Neutrophil (primary cell): ENCODE results near the gene CHST12.

ENCODE experiments used
- H3K27ac ChIP-seq: fragments of 200-600 bp; sonication (generic); 2 replicates; pipeline ENCODE4 v1.5.1; 2016; ENCODE audit warnings: mild to moderate bottlenecking, moderate library complexity
- H3K27me3 ChIP-seq: fragments of 200-600 bp; sonication (generic); 2 replicates; pipeline ENCODE4 v1.6.0; 2016; ENCODE audit warnings: mild to moderate bottlenecking
- H3K36me3 ChIP-seq: fragments of 200-600 bp; sonication (generic); 2 replicates; pipeline ENCODE4 v1.5.1; 2017
- H3K4me1 ChIP-seq, 2 experiments: fragments of 200-600 bp in 1 of 2; sonication (generic) in 1 of 2; 1 replicate in 1 of 2; 2 replicates in 1 of 2; pipeline versions ENCODE4 v1.5.1 to v1.6.1; 2013 to 2016; ENCODE audit warnings: low read depth in 1 of 2, low read length in 1 of 2, mild to moderate bottlenecking in 1 of 2, moderate library complexity in 1 of 2; ENCODE audit not compliant: control insufficient read depth in 1 of 2, insufficient read depth in 1 of 2
- H3K4me3 ChIP-seq, 2 experiments: fragments of 200-600 bp in 1 of 2; sonication (generic) in 1 of 2; 1 replicate in 1 of 2; 2 replicates in 1 of 2; pipeline ENCODE4 v1.5.1; 2013 to 2016; ENCODE audit warnings: low read depth in 1 of 2, low read length in 1 of 2, mild to moderate bottlenecking in 1 of 2, moderate library complexity in 1 of 2
- H3K9me3 ChIP-seq: fragments of 200-600 bp; sonication (generic); 2 replicates; pipeline ENCODE4 v1.5.1; 2016
- CTCF ChIP-seq: fragments of 200-600 bp; sonication (generic); IDR thresholded peaks from 2 replicates; pipeline ENCODE4 v1.5.1; 2016; ENCODE audit warnings: antibody characterized with exemption

CHST12 gene

DNA sequence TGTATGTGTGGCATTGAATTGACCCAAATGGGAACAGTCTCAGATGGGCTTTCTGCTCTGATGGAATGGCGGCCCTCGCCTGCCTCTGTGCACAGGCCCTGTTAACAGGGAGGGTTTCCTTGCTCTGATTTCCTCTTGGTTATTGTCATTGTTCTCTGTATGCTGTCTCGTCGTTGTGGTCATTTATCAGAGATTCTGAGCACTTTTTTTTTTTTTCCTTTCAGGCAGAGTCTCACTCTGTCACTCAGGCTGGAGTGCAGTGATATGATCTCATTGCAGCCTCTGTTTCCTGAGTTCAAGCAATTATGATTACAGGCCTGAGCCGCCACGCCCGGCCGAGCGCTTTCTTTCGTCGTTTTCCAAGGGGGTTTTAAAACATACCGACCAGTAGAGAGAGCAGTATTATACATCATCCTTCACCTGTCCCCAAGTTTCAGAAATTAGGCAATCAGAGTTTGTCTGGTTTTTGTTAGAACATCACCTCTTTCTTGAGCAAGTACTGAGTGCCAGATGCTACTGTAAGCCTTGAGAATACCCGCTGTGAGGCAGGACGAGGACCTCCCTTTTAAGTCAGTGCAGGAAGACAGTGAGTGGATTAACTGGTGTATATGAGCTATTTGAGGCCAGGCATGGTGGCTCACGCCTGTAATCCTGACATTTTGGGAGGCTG, 6.5 kb downstream of the CHST12 start:
- Histone ChIP-seq H3K27me3 (no peaks in the 10 kb centered on the region), H3K4me3 (no peak overlapping the region), H3K27ac (no peak overlapping the region), H3K4me1 (peaks cover 45 to 60% of the 10 kb centered on the region in 2 experiments), H3K9me3 (no peaks in the 10 kb centered on the region), H3K36me3 (no peaks in the 10 kb centered on the region)
- no peak for TF ChIP-seq CTCF

GRCh38 chr7:2411049-2411448, 7.6 kb downstream of the CHST12 start:
- Histone ChIP-seq H3K4me3 (no peak overlapping the region), H3K9me3 (no peaks in the 10 kb centered on the region), H3K36me3 (no peaks in the 10 kb centered on the region), H3K4me1 (peaks cover 33 to 52% of the 10 kb centered on the region in 2 experiments), H3K27me3 (no peaks in the 10 kb centered on the region), H3K27ac (no peak overlapping the region)
- TF ChIP-seq CTCF, result no peak

DNA sequence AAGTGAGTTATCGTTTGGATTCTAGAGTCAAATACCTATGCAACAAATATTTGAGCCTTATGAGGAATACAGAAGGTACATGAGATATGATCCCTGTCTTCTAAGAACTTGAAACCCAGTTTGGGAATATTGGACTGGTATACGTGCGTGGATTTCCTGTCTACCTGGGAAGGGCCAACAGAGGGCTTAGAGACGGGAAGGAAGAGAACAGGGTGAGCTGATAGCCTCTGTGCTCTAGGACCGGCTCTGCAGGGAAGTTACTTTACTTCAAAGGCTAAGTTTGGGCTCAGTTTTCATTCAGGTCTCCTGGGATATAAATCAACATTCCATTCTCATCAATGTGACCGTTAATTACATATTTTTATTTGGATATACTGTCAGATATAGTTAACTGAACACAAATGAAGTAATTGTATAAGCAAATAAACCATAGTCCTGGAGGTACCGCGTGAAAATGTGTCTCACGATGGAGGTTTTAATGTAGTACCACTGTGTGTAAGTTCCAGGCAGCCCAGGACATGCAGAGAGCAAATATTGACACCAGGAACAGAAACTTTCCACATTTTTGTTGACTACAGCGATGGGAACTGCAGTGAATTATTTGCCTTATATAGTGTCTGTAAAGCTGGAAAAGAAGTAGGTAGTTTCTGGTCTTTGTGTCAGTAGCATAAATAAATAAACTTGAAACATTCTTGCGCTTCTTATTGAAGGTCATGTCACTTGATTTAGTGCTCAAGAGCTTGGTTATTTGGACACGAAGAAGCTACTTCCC, 8.6 kb downstream of the CHST12 start:
- H3K27me3 ChIP-seq, result no peaks in the 10 kb centered on the region
- peaks cover 26 to 50% of the 10 kb centered on the region in 2 experiments for H3K4me1 ChIP-seq
- no peak overlapping the region for H3K4me3 ChIP-seq
- no peaks in the 10 kb centered on the region for H3K36me3 ChIP-seq
- H3K27ac ChIP-seq, result no peak overlapping the region
- no peaks in the 10 kb centered on the region for H3K9me3 ChIP-seq
- TF ChIP-seq CTCF, result no peak

- no peak for TF ChIP-seq CTCF
Observed at GRCh38 chr7:2412587-2413201, 9.3 kb downstream of the CHST12 start.

GRCh38 chr7:2416063-2416462, 12.7 kb downstream of the CHST12 start:
- Histone ChIP-seq H3K36me3 (no peaks in the 10 kb centered on the region), H3K4me1 (peaks cover 4 to 21% of the 10 kb centered on the region in 2 experiments), H3K27me3 (no peaks in the 10 kb centered on the region), H3K4me3 (no peak overlapping the region), H3K27ac (no peak overlapping the region), H3K9me3 (no peaks in the 10 kb centered on the region)
- TF ChIP-seq CTCF, result no peak

More at GRCh38 chr7:2412587-2413201, 9.3 kb downstream of the CHST12 start:
- Histone ChIP-seq H3K27me3 (no peaks in the 10 kb centered on the region), H3K36me3 (no peaks in the 10 kb centered on the region), H3K4me1 (peaks cover 19 to 43% of the 10 kb centered on the region in 2 experiments), H3K4me3 (no peak overlapping the region), H3K9me3 (no peaks in the 10 kb centered on the region), H3K27ac (no peak overlapping the region)
